PC-3 (cell line): ENCODE measurements around the gene SESTD1. TPM values are rescaled to one million over a fixed set of nuclear protein-coding genes. Genes with fewer than 3 reads are reported as not detected.

Experiments
- ATAC-seq: fragments of 200-7000 bp; cut with Tn5 transposase; 2 replicates; pipeline ENCODE4 v1.9.1; 2020; ENCODE audit warnings: mild to moderate bottlenecking, moderate library complexity
- BruUV-seq: library from RNA; stranded (reverse); fragments of 400-500 nt; replicated peaks from 2 replicates; lab custom pipeline; 2021; lab: Mats Ljungman, UMichigan
- CTCF ChIA-PET: fragments of 300-600 bp; sonication (Branson Sonifier 250); formaldehyde crosslinking; loops from one replicate; lab custom pipeline; 2022; ENCODE audit warnings: antibody characterized with exemption; lab: Charles Lee
- POLR2A ChIA-PET: fragments of 300-600 bp; sonication (Branson Sonifier 250); formaldehyde crosslinking; loops from one replicate; lab custom pipeline; 2022; ENCODE audit warnings: antibody characterized with exemption; ENCODE audit not compliant: unreplicated experiment; lab: Charles Lee
- DNase-seq: peaks from one replicate; pipeline ENCODE4 v3.0.0-alpha.2; 2015
- H2AFZ ChIP-seq: fragments of 300-600 bp; sonication (generic); 2 replicates; pipeline ENCODE4 v1.6.0; 2016; ENCODE audit warnings: antibody characterized with exemption, low read length
- H3F3A ChIP-seq: fragments of 300-600 bp; sonication (generic); one replicate; pipeline ENCODE4 v1.6.0; 2017; ENCODE audit warnings: antibody characterized with exemption, low read length, control low read depth, mild to moderate bottlenecking; ENCODE audit not compliant: unreplicated experiment
- H3K27ac ChIP-seq: fragments of 300-600 bp; sonication (generic); 2 replicates; pipeline ENCODE4 v1.5.1; 2016; ENCODE audit warnings: mild to moderate bottlenecking, low read length
- H3K27me3 ChIP-seq: fragments of 300-600 bp; sonication (generic); 2 replicates; pipeline ENCODE4 v1.6.1; 2016; ENCODE audit warnings: low read length, mixed read lengths
- H3K36me3 ChIP-seq: fragments of 300-600 bp; sonication (generic); 2 replicates; pipeline ENCODE4 v1.6.1; 2016; ENCODE audit warnings: low read depth, mixed run types, low read length, mixed read lengths
- H3K4me1 ChIP-seq: fragments of 300-600 bp; sonication (generic); 2 replicates; pipeline ENCODE4 v1.5.1; 2016; ENCODE audit warnings: low read length; ENCODE audit not compliant: insufficient read depth
- H3K4me2 ChIP-seq: fragments of 300-600 bp; sonication (generic); 2 replicates; pipeline ENCODE4 v1.6.0; 2016; ENCODE audit warnings: low read length
- H3K4me3 ChIP-seq: fragments of 300-600 bp; sonication (generic); 2 replicates; pipeline ENCODE4 v1.5.1; 2016; ENCODE audit warnings: mild to moderate bottlenecking, low read length, mixed read lengths
- H3K79me2 ChIP-seq: fragments of 300-600 bp; sonication (generic); 2 replicates; pipeline ENCODE4 v1.6.1; 2017; ENCODE audit warnings: low read length, mixed read lengths
- H3K9ac ChIP-seq: fragments of 300-600 bp; sonication (generic); 2 replicates; pipeline ENCODE4 v1.6.0; 2016; ENCODE audit warnings: mild to moderate bottlenecking, low read length
- H3K9me2 ChIP-seq: fragments of 300-600 bp; sonication (generic); replicated peaks from 2 replicates; pipeline ENCODE4 v1.6.1; 2016; ENCODE audit warnings: mixed run types, low read length, mixed read lengths
- H3K9me3 ChIP-seq: fragments of 300-600 bp; sonication (generic); 2 replicates; pipeline ENCODE4 v1.6.1; 2016; ENCODE audit warnings: low read length, mixed read lengths
- H4K20me1 ChIP-seq: fragments of 300-600 bp; sonication (generic); 2 replicates; pipeline ENCODE4 v1.6.1; 2016; ENCODE audit warnings: low read length, mixed read lengths
- EZH2 ChIP-seq: fragments of 300-600 bp; sonication (generic); IDR thresholded peaks from one replicate; pipeline ENCODE4 v1.6.1; 2017; ENCODE audit warnings: antibody characterized with exemption, mild to moderate bottlenecking, low read length; ENCODE audit not compliant: unreplicated experiment
- EZH2phosphoT487 ChIP-seq: fragments of 300-600 bp; sonication (generic); IDR thresholded peaks from 2 replicates; pipeline ENCODE4 v1.6.1; 2018; ENCODE audit warnings: mild to moderate bottlenecking, antibody characterized with exemption, low read length, borderline replicate concordance
- intact Hi-C: fragments of 100-400 bp; cut with micrococcal nuclease; formaldehyde crosslinking; loops from 2 replicates; pipeline ENCODE4 v1.9.0; 2023
- total RNA-seq: library from RNA; depleted of rRNA; stranded (reverse); fragments of >200 nt; gene quantifications from 2 replicates; pipeline ENCODE4 v1.2.3, GENCODE V29; 2014
- TF ChIP-seq, protein P1 (sequence below): fragments of 300-600 bp; sonication (generic); conservative IDR thresholded peaks from 2 replicates; pipeline ENCODE4 v1.5.1; 2017; ENCODE audit warnings: antibody characterized with exemption, low read depth, mild to moderate bottlenecking, low read length

The SESTD1 gene
- total RNA-seq, 1 experiment from 2014 or later: 12.2 TPM

DNA sequence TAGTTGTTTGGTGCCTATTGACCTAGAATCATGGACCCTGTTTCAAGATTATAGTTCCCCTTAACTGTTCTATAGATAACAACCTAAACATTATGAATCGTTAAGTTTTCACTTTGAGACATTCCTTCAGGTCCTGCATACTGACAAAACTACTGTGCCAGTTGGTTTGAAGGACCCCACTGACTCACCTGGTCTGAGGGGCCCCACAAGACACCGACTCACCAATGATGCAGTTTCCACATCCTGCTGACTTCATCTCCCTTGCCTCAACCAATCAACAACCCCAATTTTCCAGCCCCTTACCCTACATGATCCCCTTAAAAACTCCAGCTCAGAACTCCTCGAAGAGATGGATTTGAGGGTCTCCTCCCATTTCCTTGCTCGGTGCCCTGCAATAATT, 125.1 kb downstream of the SESTD1 start:
- intact Hi-C loops: no loop called here
- ChIA-PET CTCF (no interaction called here), POLR2A (no interaction called here)
- Histone ChIP-seq H3K9me3 (no peaks in the 10 kb centered on the region), H3K79me2 (no peaks in the 10 kb centered on the region), H2AFZ (no peak overlapping the region), H3K27me3 (no peaks in the 10 kb centered on the region), H3K9ac (no peak overlapping the region), H3K36me3 (peaks cover 8% of the 10 kb centered on the region), H3K27ac (no peak overlapping the region), H3K4me2 (no peak overlapping the region), H3F3A (no peaks in the 10 kb centered on the region), H3K4me1 (no peaks in the 10 kb centered on the region), H4K20me1 (no peaks in the 10 kb centered on the region), H3K4me3 (no peak overlapping the region), H3K9me2 (no peaks in the 10 kb centered on the region)
- ATAC-seq (no peak), DNase-seq (no peak)
- no TSS peak for BruUV-seq
- no peak for TF ChIP-seq EZH2phosphoT487
- TF ChIP-seq, protein P1, sequence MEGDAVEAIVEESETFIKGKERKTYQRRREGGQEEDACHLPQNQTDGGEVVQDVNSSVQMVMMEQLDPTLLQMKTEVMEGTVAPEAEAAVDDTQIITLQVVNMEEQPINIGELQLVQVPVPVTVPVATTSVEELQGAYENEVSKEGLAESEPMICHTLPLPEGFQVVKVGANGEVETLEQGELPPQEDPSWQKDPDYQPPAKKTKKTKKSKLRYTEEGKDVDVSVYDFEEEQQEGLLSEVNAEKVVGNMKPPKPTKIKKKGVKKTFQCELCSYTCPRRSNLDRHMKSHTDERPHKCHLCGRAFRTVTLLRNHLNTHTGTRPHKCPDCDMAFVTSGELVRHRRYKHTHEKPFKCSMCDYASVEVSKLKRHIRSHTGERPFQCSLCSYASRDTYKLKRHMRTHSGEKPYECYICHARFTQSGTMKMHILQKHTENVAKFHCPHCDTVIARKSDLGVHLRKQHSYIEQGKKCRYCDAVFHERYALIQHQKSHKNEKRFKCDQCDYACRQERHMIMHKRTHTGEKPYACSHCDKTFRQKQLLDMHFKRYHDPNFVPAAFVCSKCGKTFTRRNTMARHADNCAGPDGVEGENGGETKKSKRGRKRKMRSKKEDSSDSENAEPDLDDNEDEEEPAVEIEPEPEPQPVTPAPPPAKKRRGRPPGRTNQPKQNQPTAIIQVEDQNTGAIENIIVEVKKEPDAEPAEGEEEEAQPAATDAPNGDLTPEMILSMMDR: no peak
- no peak for TF ChIP-seq EZH2

DNA sequence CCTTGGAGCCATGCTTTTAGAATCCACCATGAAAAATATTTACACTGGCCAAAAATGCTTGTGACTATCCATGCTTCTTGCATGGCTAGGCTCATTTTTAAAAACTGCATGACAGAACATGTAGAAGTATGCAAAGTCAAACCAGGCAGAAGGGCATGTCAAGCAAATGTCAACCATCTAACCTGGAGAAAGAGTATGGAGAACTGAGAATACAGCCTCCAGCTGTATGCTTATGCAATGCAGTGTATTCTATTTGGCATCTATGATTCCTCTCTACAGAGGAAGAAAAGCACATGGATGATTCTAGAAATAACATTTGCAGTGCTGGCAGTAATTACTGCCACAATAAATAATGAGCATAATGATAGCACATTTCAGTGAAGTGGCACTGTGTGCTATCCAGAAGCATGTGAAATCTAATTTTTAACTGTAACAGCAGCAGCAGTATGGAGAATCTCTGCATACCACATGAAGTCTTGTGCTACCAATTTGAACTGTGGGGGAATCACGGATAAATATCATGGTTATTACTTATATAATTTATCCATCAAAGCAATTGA, 127.4 kb downstream of the SESTD1 start:
- Histone ChIP-seq H3K9me3 (no peaks in the 10 kb centered on the region), H3K27ac (no peak overlapping the region), H3F3A (no peaks in the 10 kb centered on the region), H3K4me3 (no peak overlapping the region), H3K79me2 (no peaks in the 10 kb centered on the region), H3K27me3 (no peaks in the 10 kb centered on the region), H3K4me1 (no peaks in the 10 kb centered on the region), H4K20me1 (no peaks in the 10 kb centered on the region), H3K36me3 (peaks cover 8% of the 10 kb centered on the region), H3K9me2 (no peaks in the 10 kb centered on the region), H3K9ac (no peak overlapping the region), H3K4me2 (no peak overlapping the region), H2AFZ (no peak overlapping the region)
- ATAC-seq (no peak), DNase-seq (no peak)
- TF ChIP-seq EZH2phosphoT487 (no peak), EZH2 (no peak)
- TF ChIP-seq, protein P1: no peak
- CTCF ChIA-PET: no interaction called here
- BruUV-seq: no TSS peak
- intact Hi-C loops: no loop called here
- POLR2A ChIA-PET: no interaction called here

DNA sequence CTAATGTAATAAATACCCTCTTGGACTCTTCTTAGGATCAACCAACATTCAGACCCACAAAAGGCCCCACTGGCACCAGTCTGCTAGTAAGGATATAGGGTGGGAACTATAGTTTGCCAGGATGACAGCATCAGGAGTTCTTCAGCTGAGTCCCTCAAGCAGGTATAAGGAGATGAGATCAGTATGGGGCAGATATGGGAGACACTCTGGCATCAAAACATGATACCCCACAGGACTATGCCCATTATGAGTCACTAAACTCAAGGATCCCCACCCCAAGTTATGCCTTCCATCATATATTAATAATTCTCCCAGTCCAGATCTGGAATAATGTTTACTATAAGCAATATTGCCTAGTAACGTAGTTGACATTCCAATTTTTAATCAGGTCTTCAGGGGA, 131.6 kb downstream of the SESTD1 start:
- Histone ChIP-seq H2AFZ (no peak overlapping the region), H3K79me2 (no peaks in the 10 kb centered on the region), H3K4me3 (no peak overlapping the region), H4K20me1 (no peaks in the 10 kb centered on the region), H3F3A (no peaks in the 10 kb centered on the region), H3K4me2 (no peak overlapping the region), H3K9me2 (no peaks in the 10 kb centered on the region), H3K4me1 (no peaks in the 10 kb centered on the region), H3K27ac (no peak overlapping the region), H3K36me3 (no peaks in the 10 kb centered on the region), H3K9ac (no peak overlapping the region), H3K27me3 (no peaks in the 10 kb centered on the region), H3K9me3 (no peaks in the 10 kb centered on the region)
- intact Hi-C loops: no loop called here
- BruUV-seq: no TSS peak
- ATAC-seq: no peak
- POLR2A ChIA-PET: no interaction called here
- TF ChIP-seq EZH2phosphoT487 (no peak), EZH2 (no peak)
- TF ChIP-seq, protein P1: no peak
- DNase-seq: no peak
- CTCF ChIA-PET: no interaction called here
